CD4-positive, alpha-beta T cell treated with Interleukin-21 for 1 hour (primary cell): Measurements from ENCODE around the gene ALDH1L2.
"Not testable (repeated sequence)": the region's sequence is repeated elsewhere in the genome, so short reads cannot be mapped to it uniquely, and the experiment has no call there.

ENCODE experiments used
- DNase-seq: peaks from one replicate; pipeline ENCODE4 v3.0.0-alpha.2; 2020

The ALDH1L2 gene

GRCh38 chr12:105084251-105085250 is at the start of gene ALDH1L2:
Gene ALDH1L2, minus strand, starts transcription at chr12:105084458. Its CDS starts 22 bp downstream, at chr12:105084436.
- DNase-seq = peak; percentile 50

- no peak for DNase-seq
Measured at GRCh38 chr12:105120551-105120950, 36.3 kb upstream of the ALDH1L2 start.

- DNase-seq = no peak
Measured at GRCh38 chr12:105116969-105117368, 32.7 kb upstream of the ALDH1L2 start.

GRCh38 chr12:105113094-105113493 is 28.8 kb upstream of the ALDH1L2 start:
- DNase-seq = no peak

- DNase-seq = no peak
Measured at GRCh38 chr12:105110851-105111250, 26.6 kb upstream of the ALDH1L2 start.

- no peak for DNase-seq
Measured at GRCh38 chr12:105109465-105110212, 25.4 kb upstream of the ALDH1L2 start.

GRCh38 chr12:105107494-105108371 is 23.5 kb upstream of the ALDH1L2 start, which contains the start of gene WASHC4:
Gene WASHC4, plus strand, starts transcription at chr12:105107731. Its CDS starts 70 bp downstream, at chr12:105107801.
- DNase-seq = peak; percentile 92

GRCh38 chr12:105107171-105107493 is 22.9 kb upstream of the ALDH1L2 start:
- DNase-seq = no peak

GRCh38 chr12:105106621-105107020 is 22.4 kb upstream of the ALDH1L2 start:
- no peak for DNase-seq

GRCh38 chr12:105104762-105105161 is 20.5 kb upstream of the ALDH1L2 start:
- DNase-seq = no peak

GRCh38 chr12:105102673-105103072 is 18.4 kb upstream of the ALDH1L2 start:
- DNase-seq = no peak

GRCh38 chr12:105100998-105101397 is 16.7 kb upstream of the ALDH1L2 start:
- no peak for DNase-seq

GRCh38 chr12:105100207-105100985 is 16.1 kb upstream of the ALDH1L2 start:
- DNase-seq = no peak

- DNase-seq = no peak
Measured at GRCh38 chr12:105099356-105099755, 15.1 kb upstream of the ALDH1L2 start.

- not testable (repeated sequence) for DNase-seq
Measured at GRCh38 chr12:105095338-105095737, 11.1 kb upstream of the ALDH1L2 start.

GRCh38 chr12:105092336-105092735 is 8.1 kb upstream of the ALDH1L2 start:
- DNase-seq = no peak

GRCh38 chr12:105091476-105092206 is 7.4 kb upstream of the ALDH1L2 start:
- DNase-seq = no peak

- no peak for DNase-seq
Measured at GRCh38 chr12:105090361-105090760, 6.1 kb upstream of the ALDH1L2 start.

- DNase-seq = no peak
Measured at GRCh38 chr12:105089817-105090216, 5.6 kb upstream of the ALDH1L2 start.

- DNase-seq = no peak
Measured at GRCh38 chr12:105085501-105085900, 1.2 kb upstream of the ALDH1L2 start.

GRCh38 chr12:105083551-105084105 is 630 bp downstream of the ALDH1L2 start:
- no peak for DNase-seq
